CD4-positive, alpha-beta T cell (primary cell): ENCODE measurements around the gene EXT2. TPM values are rescaled to one million over a fixed set of nuclear protein-coding genes. Genes with fewer than 3 reads are reported as not detected.

ENCODE experiments used
- ATAC-seq: fragments of 200-7000 bp; cut with Tn5 transposase; one replicate; pipeline ENCODE4 v1.10.0; 2022; ENCODE audit warnings: mild to moderate bottlenecking; ENCODE audit not compliant: poor library complexity
- CTCF ChIA-PET: fragments of 350-600 bp; sonication (Branson Sonifier 250); formaldehyde crosslinking; loops from one replicate; lab custom pipeline; 2021; ENCODE audit warnings: antibody characterized with exemption, inconsistent platforms; lab: Charles Lee
- POLR2A ChIA-PET: fragments of 350-600 bp; sonication (Branson Sonifier 250); formaldehyde crosslinking; loops from one replicate; lab custom pipeline; 2021; ENCODE audit warnings: antibody characterized with exemption, inconsistent platforms; lab: Charles Lee
- DNase-seq, 14 experiments: peaks; one replicate each; pipeline ENCODE4 v3.0.0-alpha.2; 2013 to 2020; ENCODE audit warnings: mixed read lengths in 2 of 14
- H3K27ac ChIP-seq, 2 donors: one replicate each; pipeline versions ENCODE4 v1.5.1 to v1.7.0; 2013; ENCODE audit warnings: low read length in 2 of 2, low read depth in 1 of 2, mild to moderate bottlenecking in 1 of 2
- H3K27me3 ChIP-seq, 2 experiments: 1 replicate in 1 of 2; 2 replicates in 1 of 2; pipeline versions ENCODE4 v1.6.1 to v1.7.0; 2013; ENCODE audit warnings: low read length in 2 of 2, control low read depth in 1 of 2, mild to moderate bottlenecking in 1 of 2, moderate library complexity in 1 of 2; ENCODE audit not compliant: insufficient read depth in 2 of 2, control insufficient read depth in 1 of 2
- H3K36me3 ChIP-seq: one replicate; pipeline ENCODE4 v1.6.1; 2013; ENCODE audit warnings: low read length, control low read depth; ENCODE audit not compliant: insufficient read depth
- H3K4me1 ChIP-seq: one replicate; pipeline ENCODE4 v1.6.1; 2013; ENCODE audit warnings: low read length, control low read depth; ENCODE audit not compliant: insufficient read depth
- H3K4me3 ChIP-seq: one replicate; pipeline ENCODE4 v1.5.1; 2013; ENCODE audit warnings: mild to moderate bottlenecking, low read length, moderate library complexity
- H3K9me3 ChIP-seq, 2 experiments: 1 replicate in 1 of 2; 2 replicates in 1 of 2; pipeline versions ENCODE4 v1.6.1 to v1.7.0; 2013; ENCODE audit warnings: low read length in 2 of 2, mild to moderate bottlenecking in 2 of 2, control low read depth in 1 of 2, moderate library complexity in 1 of 2; ENCODE audit not compliant: control insufficient read depth in 1 of 2, insufficient read depth in 1 of 2
- H3K27ac Mint-ChIP-seq: one replicate; pipeline ENCODE4 v1.8.0; 2020; ENCODE audit warnings: mixed read lengths
- H3K27me3 Mint-ChIP-seq: one replicate; pipeline ENCODE4 v1.8.0; 2021; ENCODE audit warnings: mixed read lengths
- H3K36me3 Mint-ChIP-seq: one replicate; pipeline ENCODE4 v1.8.0; 2021; ENCODE audit warnings: low read depth, mixed read lengths
- H3K4me1 Mint-ChIP-seq: one replicate; pipeline ENCODE4 v1.8.0; 2021; ENCODE audit warnings: low read depth, mixed read lengths
- H3K4me3 Mint-ChIP-seq: one replicate; pipeline ENCODE4 v1.8.0; 2020; ENCODE audit warnings: mild to moderate bottlenecking, mixed read lengths
- H3K9me3 Mint-ChIP-seq: one replicate; pipeline ENCODE4 v1.8.0; 2020; ENCODE audit warnings: mixed read lengths
- CTCF ChIP-seq: fragments of 200-600 bp; IDR thresholded peaks from one replicate; pipeline ENCODE4 v1.8.0; 2022; ENCODE audit warnings: antibody characterized with exemption, mild to moderate bottlenecking
- intact Hi-C, 2 experiments: fragments of 100-400 bp; cut with DNase I in 1 of 2; cut with micrococcal nuclease in 1 of 2; formaldehyde crosslinking; loops; one replicate each; pipeline versions ENCODE4 v1.15.1 to v1.9.0; 2023 to 2025; cut with DNase I, micrococcal nuclease
- total RNA-seq, 174 experiments: library from RNA in 2 of 174; stranded (reverse) in 2 of 174; gene quantifications; one replicate each; pipeline ENCODE4 v1.2.3 and lab custom pipeline; 2021 to 2026

EXT2 gene
- total RNA-seq, 2 experiments from 2014 or later, result 17.1 to 17.5 TPM

DNA sequence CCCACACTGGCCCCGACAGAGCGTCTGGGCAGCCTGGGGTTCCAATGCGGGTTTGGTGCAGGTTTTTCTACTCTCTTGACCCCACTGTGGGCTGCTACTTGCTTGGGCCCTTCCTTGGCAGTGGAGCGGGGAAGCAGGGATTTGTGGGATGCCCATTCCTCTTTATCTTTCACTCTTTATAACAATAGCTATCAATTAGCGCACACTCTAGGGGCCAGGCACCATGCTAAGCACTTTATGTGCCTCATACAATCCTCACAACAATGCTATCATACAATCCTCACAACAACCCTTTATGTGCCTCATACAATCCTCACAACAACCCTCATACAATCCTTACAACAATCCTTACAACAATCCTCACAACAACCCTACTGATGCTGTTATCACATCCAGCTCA lies 16.7 kb upstream of the EXT2 start:
- no peak for DNase-seq
- Histone ChIP-seq H3K4me1 (no peaks in the 10 kb centered on the region), H3K27me3 (no peaks in the 10 kb centered on the region), H3K9me3 (no peaks in the 10 kb centered on the region), H3K36me3 (peaks cover 5% of the 10 kb centered on the region), H3K27ac (no peak overlapping the region), H3K4me3 (no peak overlapping the region)
- no peak for ATAC-seq
- Mint-ChIP-seq H3K9me3 (no peaks in the 10 kb centered on the region), H3K27ac (no peak overlapping the region), H3K4me3 (no peak overlapping the region), H3K27me3 (no peaks in the 10 kb centered on the region), H3K4me1 (no peaks in the 10 kb centered on the region), H3K36me3 (peaks cover 61% of the 10 kb centered on the region)
- TF ChIP-seq CTCF, result no peak
- intact Hi-C loops, result no loop called here
- ChIA-PET POLR2A (no interaction called here), CTCF (interaction anchor here (0.8 kb wide), 1 partner anchor 15 kb away, joined by 3 read pairs; no protein-coding TSS in a partner anchor)

- Mint-ChIP-seq H3K4me3 (no peak overlapping the region), H3K27ac (no peak overlapping the region), H3K4me1 (no peaks in the 10 kb centered on the region), H3K9me3 (no peaks in the 10 kb centered on the region), H3K36me3 (peaks cover 61% of the 10 kb centered on the region), H3K27me3 (no peaks in the 10 kb centered on the region)
- Histone ChIP-seq H3K27me3 (no peaks in the 10 kb centered on the region), H3K9me3 (no peaks in the 10 kb centered on the region), H3K36me3 (peaks cover 5% of the 10 kb centered on the region), H3K27ac (no peak overlapping the region), H3K4me3 (no peak overlapping the region), H3K4me1 (no peaks in the 10 kb centered on the region)
- DNase-seq, result no peak
- ChIA-PET POLR2A (no interaction called here), CTCF (no interaction called here)
- no peak for ATAC-seq
- TF ChIP-seq CTCF, result no peak
- intact Hi-C loops, result no loop called here
Observed at GRCh38 chr11:44079376-44079775, 16.1 kb upstream of the EXT2 start.

GRCh38 chr11:44080951-44081350 lies 14.5 kb upstream of the EXT2 start:
- intact Hi-C loops, result no loop called here
- no peak for ATAC-seq
- H3K27me3 Mint-ChIP-seq, result no peaks in the 10 kb centered on the region

More at GRCh38 chr11:44080951-44081350, 14.5 kb upstream of the EXT2 start:
- CTCF ChIA-PET, result no interaction called here
- Histone ChIP-seq H3K9me3 (peaks cover 0 to 5% of the 10 kb centered on the region in 2 experiments), H3K27me3 (no peaks in the 10 kb centered on the region), H3K4me3 (no peak overlapping the region), H3K4me1 (no peaks in the 10 kb centered on the region), H3K36me3 (peaks cover 3% of the 10 kb centered on the region), H3K27ac (no peak overlapping the region)
- Mint-ChIP-seq H3K4me1 (no peaks in the 10 kb centered on the region), H3K4me3 (no peak overlapping the region), H3K9me3 (peaks cover 4% of the 10 kb centered on the region), H3K36me3 (peaks cover 57% of the 10 kb centered on the region), H3K27ac (no peak overlapping the region)
- no peak for TF ChIP-seq CTCF
- no peak for DNase-seq
- POLR2A ChIA-PET, result no interaction called here
